ENCODE measurements around the gene HOXA7.

HOXA7 gene

DNA sequence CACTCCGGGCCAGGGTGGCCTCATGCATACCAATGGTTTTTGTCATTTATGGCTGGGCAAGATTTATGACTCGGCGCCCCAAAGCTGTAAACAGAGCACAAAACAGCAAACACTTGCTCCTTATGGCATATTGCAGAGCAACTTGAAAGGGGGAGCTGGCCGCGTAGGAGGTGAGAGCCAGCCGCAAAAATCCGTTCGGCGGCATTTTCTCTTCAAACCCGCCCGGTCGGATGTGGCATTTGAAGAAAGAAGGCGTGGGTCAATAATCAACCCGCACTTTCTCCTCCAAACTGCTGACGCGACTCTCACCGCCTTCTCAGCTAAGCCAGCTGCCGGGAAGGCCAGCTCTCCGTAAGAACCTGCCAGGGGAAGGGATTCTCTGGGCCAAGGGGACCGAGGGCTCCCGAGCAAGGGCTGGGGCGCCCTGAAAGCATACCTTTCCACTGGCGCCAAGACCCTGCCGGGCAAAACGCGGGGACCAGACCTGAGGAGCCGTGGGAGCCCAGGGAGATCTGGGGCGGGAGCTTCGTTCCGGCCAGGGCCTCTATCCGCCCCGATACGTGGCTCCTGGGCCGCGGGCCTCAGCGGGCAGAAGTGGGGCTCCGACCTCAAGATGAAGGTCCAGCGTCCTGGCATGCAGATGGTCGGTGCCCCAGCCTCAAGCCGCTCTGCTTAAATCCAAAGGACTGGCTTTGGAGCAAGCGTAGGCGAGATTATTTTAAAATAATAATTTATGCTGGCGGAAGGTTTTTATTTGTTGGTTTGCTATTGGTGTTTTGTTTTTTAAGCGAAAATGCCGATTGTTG, 41.1 kb downstream of the HOXA7 start:
- no peak for TF ChIP-seq PAX5 (IDR thresholded peaks at IDR 0.05; ENCODE audit: insufficient read depth, low read length, severe bottlenecking)
- TF ChIP-seq POU2F2 (IDR thresholded peaks at IDR 0.05; ENCODE audit: low read depth, low read length), result no peak
- TF ChIP-seq TAF1 (IDR thresholded peaks at IDR 0.05; ENCODE audit: low read depth, low read length), result no peak
- no peak for TF ChIP-seq SPI1 (IDR thresholded peaks at IDR 0.05; ENCODE audit: low read depth, low read length)
- no peak for TF ChIP-seq POLR2A (IDR thresholded peaks at IDR 0.05; ENCODE audit: low read depth, low read length)
- TF ChIP-seq POLR2AphosphoS5 (IDR thresholded peaks at IDR 0.05; ENCODE audit: low read depth, low read length), result no peak
- FAIRE-seq (no peak), DNase-seq (ENCODE audit: insufficient read length, low spot score) (no peak)

GRCh38 chr7:27114881-27115220, 41.6 kb downstream of the HOXA7 start:
- TF ChIP-seq POLR2AphosphoS5 (IDR thresholded peaks at IDR 0.05; ENCODE audit: low read depth, low read length) (no peak), POU2F2 (IDR thresholded peaks at IDR 0.05; ENCODE audit: low read depth, low read length) (no peak), PAX5 (IDR thresholded peaks at IDR 0.05; ENCODE audit: insufficient read depth, low read length, severe bottlenecking) (no peak), TAF1 (IDR thresholded peaks at IDR 0.05; ENCODE audit: low read depth, low read length) (no peak), SPI1 (IDR thresholded peaks at IDR 0.05; ENCODE audit: low read depth, low read length) (no peak), POLR2A (IDR thresholded peaks at IDR 0.05; ENCODE audit: low read depth, low read length) (no peak)
- DNase-seq (ENCODE audit: insufficient read length, low spot score), result no peak
- FAIRE-seq, result no peak

DNA sequence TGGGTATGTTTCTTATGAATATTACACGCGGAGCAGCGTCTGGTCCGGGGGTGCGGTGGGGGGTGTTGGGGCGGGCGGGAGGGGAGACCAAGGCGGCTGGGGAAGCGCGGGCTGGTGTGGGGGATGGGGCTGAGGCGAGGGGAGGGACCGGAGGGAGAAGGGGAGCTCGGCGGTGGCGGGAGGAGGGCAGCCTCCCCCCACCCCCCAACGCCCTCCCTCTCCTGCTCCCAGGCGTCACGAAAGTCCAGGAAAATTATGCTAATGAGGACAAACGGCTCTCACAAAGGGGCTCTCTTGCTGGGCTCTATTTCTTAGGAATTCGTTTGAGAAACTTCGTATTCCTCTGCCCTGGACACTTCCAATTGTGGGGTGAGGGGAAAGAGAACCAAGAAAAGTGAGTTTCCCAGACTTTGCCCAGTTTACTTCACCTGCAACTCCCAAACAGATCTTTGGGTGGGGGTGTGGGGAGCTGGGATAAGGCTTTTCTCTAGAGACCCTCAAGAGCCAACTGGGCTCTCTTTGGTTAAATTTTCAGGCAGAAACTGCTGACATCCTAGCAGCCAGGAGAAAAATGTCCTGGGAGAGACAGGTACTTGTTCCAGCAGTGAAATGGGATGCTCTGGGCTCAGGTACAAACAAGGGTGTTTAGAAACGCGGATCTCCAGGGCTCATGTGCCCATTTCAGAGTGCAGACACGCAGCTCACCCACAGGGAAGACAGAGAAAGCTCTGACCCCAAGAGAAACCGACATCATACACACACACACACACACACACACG, 42.3 kb downstream of the HOXA7 start:
- no peak for FAIRE-seq
- no peak for DNase-seq (ENCODE audit: insufficient read length, low spot score)
- TF ChIP-seq TAF1 (IDR thresholded peaks at IDR 0.05; ENCODE audit: low read depth, low read length), result no peak
- TF ChIP-seq POLR2A (IDR thresholded peaks at IDR 0.05; ENCODE audit: low read depth, low read length), result no peak
- TF ChIP-seq PAX5 (IDR thresholded peaks at IDR 0.05; ENCODE audit: insufficient read depth, low read length, severe bottlenecking), result no peak
- TF ChIP-seq POU2F2 (IDR thresholded peaks at IDR 0.05; ENCODE audit: low read depth, low read length), result no peak
- TF ChIP-seq SPI1 (IDR thresholded peaks at IDR 0.05; ENCODE audit: low read depth, low read length), result no peak
- TF ChIP-seq POLR2AphosphoS5 (IDR thresholded peaks at IDR 0.05; ENCODE audit: low read depth, low read length), result no peak

DNA sequence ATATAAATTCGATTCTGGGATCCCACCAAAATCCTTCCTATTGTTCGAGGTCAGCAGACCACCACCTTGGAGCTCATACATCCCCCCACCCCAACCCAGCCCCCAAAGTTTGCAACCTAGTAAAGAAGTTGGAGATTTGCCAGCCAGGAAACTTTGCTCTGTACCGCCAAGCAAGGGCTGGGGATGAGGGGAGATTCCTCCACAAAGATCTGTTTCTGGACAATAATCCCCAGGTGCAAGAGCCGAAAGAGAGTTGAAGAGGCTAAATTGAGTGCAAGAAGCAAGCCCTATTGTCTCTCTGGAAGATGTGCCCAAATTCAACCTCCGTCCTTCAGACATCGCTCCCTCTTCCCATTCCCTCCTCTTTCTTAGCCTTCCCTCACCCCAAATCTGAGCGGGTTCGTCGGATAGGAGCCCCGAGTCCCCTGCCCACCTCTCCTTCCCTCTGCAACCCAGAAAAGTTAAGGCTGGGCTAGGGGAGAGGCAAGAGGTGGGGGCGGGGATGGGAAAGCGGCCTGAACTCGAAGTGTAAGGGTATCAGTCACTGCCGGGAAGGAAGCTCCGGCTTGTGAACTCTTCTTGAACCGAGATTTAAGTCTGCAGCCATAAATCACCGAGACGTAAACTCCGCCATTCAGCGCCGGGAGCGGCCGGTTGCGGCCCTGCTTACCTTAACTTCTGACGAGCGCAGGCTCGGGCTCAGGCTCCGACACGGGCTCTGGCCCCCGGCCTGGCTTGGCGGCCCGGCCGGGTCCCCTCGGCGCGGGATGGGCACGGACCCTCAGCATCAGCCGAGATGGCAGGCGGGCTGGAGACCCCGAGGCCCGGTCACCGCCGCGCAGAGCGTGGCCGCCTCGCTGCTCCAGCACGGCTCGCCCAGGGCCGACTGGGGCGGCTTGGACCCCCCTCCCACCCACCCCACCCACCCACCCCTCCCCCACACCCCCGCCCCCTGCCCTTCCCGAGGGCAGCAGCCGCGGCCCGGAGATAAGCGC, 43.2 kb downstream of the HOXA7 start:
- FAIRE-seq (no peak), DNase-seq (ENCODE audit: insufficient read length, low spot score) (no peak)
- TF ChIP-seq TAF1 (IDR thresholded peaks at IDR 0.05; ENCODE audit: low read depth, low read length), result no peak
- no peak for TF ChIP-seq POLR2AphosphoS5 (IDR thresholded peaks at IDR 0.05; ENCODE audit: low read depth, low read length)
- no peak for TF ChIP-seq POLR2A (IDR thresholded peaks at IDR 0.05; ENCODE audit: low read depth, low read length)
- TF ChIP-seq POU2F2 (IDR thresholded peaks at IDR 0.05; ENCODE audit: low read depth, low read length), result no peak
- no peak for TF ChIP-seq PAX5 (IDR thresholded peaks at IDR 0.05; ENCODE audit: insufficient read depth, low read length, severe bottlenecking)
- no peak for TF ChIP-seq SPI1 (IDR thresholded peaks at IDR 0.05; ENCODE audit: low read depth, low read length)

DNA sequence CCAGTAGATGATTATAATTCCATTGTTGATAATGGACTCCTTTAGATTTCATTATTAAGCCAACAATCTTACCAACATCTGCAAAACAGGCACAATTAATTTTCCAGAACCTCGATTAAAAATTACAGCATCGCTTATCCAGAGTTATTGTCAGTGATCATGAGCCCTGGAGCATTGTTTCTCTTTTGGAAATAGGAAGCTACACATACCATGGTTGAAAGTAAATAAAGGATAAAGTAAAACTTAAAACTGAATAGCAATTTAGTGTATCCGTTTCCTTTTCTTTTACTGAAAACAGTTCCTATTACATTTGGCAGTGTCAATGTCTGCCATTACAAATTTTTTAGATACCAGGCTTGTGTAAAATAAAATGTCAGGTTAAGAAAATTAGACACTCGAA, 44.1 kb downstream of the HOXA7 start:
- TF ChIP-seq POLR2A (IDR thresholded peaks at IDR 0.05; ENCODE audit: low read depth, low read length), result no peak
- TF ChIP-seq SPI1 (IDR thresholded peaks at IDR 0.05; ENCODE audit: low read depth, low read length), result no peak
- TF ChIP-seq TAF1 (IDR thresholded peaks at IDR 0.05; ENCODE audit: low read depth, low read length), result no peak
- TF ChIP-seq POU2F2 (IDR thresholded peaks at IDR 0.05; ENCODE audit: low read depth, low read length), result no peak
- no peak for TF ChIP-seq PAX5 (IDR thresholded peaks at IDR 0.05; ENCODE audit: insufficient read depth, low read length, severe bottlenecking)
- no peak for TF ChIP-seq POLR2AphosphoS5 (IDR thresholded peaks at IDR 0.05; ENCODE audit: low read depth, low read length)
- DNase-seq (ENCODE audit: insufficient read length, low spot score), result no peak
- no peak for FAIRE-seq

- FAIRE-seq (no peak), DNase-seq (ENCODE audit: insufficient read length, low spot score) (no peak)
- TF ChIP-seq PAX5 (IDR thresholded peaks at IDR 0.05; ENCODE audit: insufficient read depth, low read length, severe bottlenecking) (no peak), POLR2A (IDR thresholded peaks at IDR 0.05; ENCODE audit: low read depth, low read length) (no peak), SPI1 (IDR thresholded peaks at IDR 0.05; ENCODE audit: low read depth, low read length) (no peak), POU2F2 (IDR thresholded peaks at IDR 0.05; ENCODE audit: low read depth, low read length) (no peak), POLR2AphosphoS5 (IDR thresholded peaks at IDR 0.05; ENCODE audit: low read depth, low read length) (no peak), TAF1 (IDR thresholded peaks at IDR 0.05; ENCODE audit: low read depth, low read length) (no peak)
Observed at GRCh38 chr7:27111751-27112277, 44.7 kb downstream of the HOXA7 start.

GRCh38 chr7:27111042-27111750, 45.3 kb downstream of the HOXA7 start:
- no peak for FAIRE-seq
- no peak for DNase-seq (ENCODE audit: insufficient read length, low spot score)
- TF ChIP-seq TAF1 (IDR thresholded peaks at IDR 0.05; ENCODE audit: low read depth, low read length) (no peak), POU2F2 (IDR thresholded peaks at IDR 0.05; ENCODE audit: low read depth, low read length) (no peak), POLR2AphosphoS5 (IDR thresholded peaks at IDR 0.05; ENCODE audit: low read depth, low read length) (no peak), SPI1 (IDR thresholded peaks at IDR 0.05; ENCODE audit: low read depth, low read length) (no peak), POLR2A (IDR thresholded peaks at IDR 0.05; ENCODE audit: low read depth, low read length) (no peak), PAX5 (IDR thresholded peaks at IDR 0.05; ENCODE audit: insufficient read depth, low read length, severe bottlenecking) (no peak)
